Measurements from ENCODE around the gene DSTYK.

DSTYK gene

GRCh38 chr1:205190845-205191577, 20.5 kb downstream of the DSTYK start:
- Histone ChIP-seq H3K4me3 (ENCODE audit: control insufficient read depth in 1 of 7, extremely low read depth in 1 of 7, insufficient read depth in 4 of 7, low read depth in 2 of 7, low read length in 6 of 7) (no peak overlapping the region), H3K27ac (ENCODE audit: insufficient read depth in 1 of 2, low read depth in 1 of 2, low read length in 2 of 2, poor library complexity in 1 of 2, severe bottlenecking in 2 of 2) (no peak overlapping the region), H3K36me3 (ENCODE audit: control insufficient read depth in 4 of 4, insufficient read depth in 4 of 4, low read length in 3 of 4) (peaks cover 0 to 5% (median 0%) of the 10 kb centered on the region in 4 experiments), H3K9me3 (ENCODE audit: control extremely low read depth in 1 of 5, control insufficient read depth in 4 of 5, insufficient read depth in 2 of 5, low read depth in 1 of 5, low read length in 4 of 5) (no peaks in the 10 kb centered on the region), H3K4me1 (ENCODE audit: control extremely low read depth in 1 of 4, control insufficient read depth in 4 of 4, insufficient read depth in 4 of 4, low read length in 3 of 4) (peaks cover 15 to 32% (median 17%) of the 10 kb centered on the region in 4 experiments), H3K27me3 (replicated peaks in 2 of 5; ENCODE audit: control insufficient read depth in 4 of 5, insufficient read depth in 5 of 5, low read length in 4 of 5) (no peaks in the 10 kb centered on the region)
- WGBS (ENCODE audit: insufficient coverage): 84% methylated on average over 4 of the region's 9 CpGs
- ChIA-PET CTCF (interaction anchor here (0.7 to 1.9 kb wide), 4 partner anchors 27 to 72 kb away, joined by 3 to 4 read pairs (median 4); no protein-coding TSS in a partner anchor), POLR2A (no interaction called here)
- no peak for DNase-seq

- WGBS (ENCODE audit: insufficient coverage): no CpG with 5 or more reads among the region's 2 CpGs
- POLR2A ChIA-PET: no interaction called here
Observed at GRCh38 chr1:205189131-205189530, 22.4 kb downstream of the DSTYK start.

GRCh38 chr1:205188596-205188995, 22.9 kb downstream of the DSTYK start:
- H3K27ac ChIP-seq (ENCODE audit: insufficient read depth in 1 of 2, low read depth in 1 of 2, low read length in 2 of 2, poor library complexity in 1 of 2, severe bottlenecking in 2 of 2): no peak overlapping the region
- H3K4me3 ChIP-seq (ENCODE audit: control insufficient read depth in 1 of 7, extremely low read depth in 1 of 7, insufficient read depth in 4 of 7, low read depth in 2 of 7, low read length in 6 of 7): no peak overlapping the region
- DNase-seq: no peak
- ChIA-PET POLR2A (no interaction called here), CTCF (interaction anchor here (0.6 to 1.0 kb wide), 3 partner anchors 10 to 68 kb away, joined by 4 to 6 read pairs (median 4); no protein-coding TSS in a partner anchor)
- H3K4me1 ChIP-seq (ENCODE audit: control extremely low read depth in 1 of 4, control insufficient read depth in 4 of 4, insufficient read depth in 4 of 4, low read length in 3 of 4): peaks cover 15 to 48% (median 26%) of the 10 kb centered on the region in 4 experiments
- H3K9me3 ChIP-seq (ENCODE audit: control extremely low read depth in 1 of 5, control insufficient read depth in 4 of 5, insufficient read depth in 2 of 5, low read depth in 1 of 5, low read length in 4 of 5): no peaks in the 10 kb centered on the region
- H3K27me3 ChIP-seq (replicated peaks in 2 of 5; ENCODE audit: control insufficient read depth in 4 of 5, insufficient read depth in 5 of 5, low read length in 4 of 5): no peaks in the 10 kb centered on the region
- no CpG with 5 or more reads among the region's 2 CpGs for WGBS (ENCODE audit: insufficient coverage)
- H3K36me3 ChIP-seq (ENCODE audit: control insufficient read depth in 4 of 4, insufficient read depth in 4 of 4, low read length in 3 of 4): peaks cover 0 to 5% (median 0%) of the 10 kb centered on the region in 4 experiments

More at GRCh38 chr1:205189131-205189530, 22.4 kb downstream of the DSTYK start:
- Histone ChIP-seq H3K4me1 (ENCODE audit: control extremely low read depth in 1 of 4, control insufficient read depth in 4 of 4, insufficient read depth in 4 of 4, low read length in 3 of 4) (peaks cover 15 to 43% (median 21%) of the 10 kb centered on the region in 4 experiments), H3K4me3 (ENCODE audit: control insufficient read depth in 1 of 7, extremely low read depth in 1 of 7, insufficient read depth in 4 of 7, low read depth in 2 of 7, low read length in 6 of 7) (no peak overlapping the region), H3K9me3 (ENCODE audit: control extremely low read depth in 1 of 5, control insufficient read depth in 4 of 5, insufficient read depth in 2 of 5, low read depth in 1 of 5, low read length in 4 of 5) (no peaks in the 10 kb centered on the region), H3K27me3 (replicated peaks in 2 of 5; ENCODE audit: control insufficient read depth in 4 of 5, insufficient read depth in 5 of 5, low read length in 4 of 5) (no peaks in the 10 kb centered on the region), H3K27ac (ENCODE audit: insufficient read depth in 1 of 2, low read depth in 1 of 2, low read length in 2 of 2, poor library complexity in 1 of 2, severe bottlenecking in 2 of 2) (no peak overlapping the region), H3K36me3 (ENCODE audit: control insufficient read depth in 4 of 4, insufficient read depth in 4 of 4, low read length in 3 of 4) (peaks cover 0 to 5% (median 0%) of the 10 kb centered on the region in 4 experiments)
- CTCF ChIA-PET: interaction anchor here (0.9 to 1.0 kb wide), 2 partner anchors 9 to 67 kb away, joined by 4 to 6 read pairs; no protein-coding TSS in a partner anchor
- peak in 2 of 3 donors; percentile 49 to 66 for DNase-seq

GRCh38 chr1:205188098-205188497, 23.4 kb downstream of the DSTYK start:
- DNase-seq: no peak
- H3K36me3 ChIP-seq (ENCODE audit: control insufficient read depth in 4 of 4, insufficient read depth in 4 of 4, low read length in 3 of 4): peaks cover 0 to 5% (median 0%) of the 10 kb centered on the region in 4 experiments
- no peak overlapping the region for H3K4me3 ChIP-seq (ENCODE audit: control insufficient read depth in 1 of 7, extremely low read depth in 1 of 7, insufficient read depth in 4 of 7, low read depth in 2 of 7, low read length in 6 of 7)
- POLR2A ChIA-PET: no interaction called here
- CTCF ChIA-PET: interaction anchor here (0.6 to 1.0 kb wide), 3 partner anchors 10 to 17 kb away, joined by 3 to 4 read pairs (median 4); no protein-coding TSS in a partner anchor
- peaks cover 15 to 53% (median 31%) of the 10 kb centered on the region in 4 experiments for H3K4me1 ChIP-seq (ENCODE audit: control extremely low read depth in 1 of 4, control insufficient read depth in 4 of 4, insufficient read depth in 4 of 4, low read length in 3 of 4)
- H3K9me3 ChIP-seq (ENCODE audit: control extremely low read depth in 1 of 5, control insufficient read depth in 4 of 5, insufficient read depth in 2 of 5, low read depth in 1 of 5, low read length in 4 of 5): no peaks in the 10 kb centered on the region
- WGBS (ENCODE audit: insufficient coverage): 100% methylated on average over 1 of the region's 2 CpGs
- no peaks in the 10 kb centered on the region for H3K27me3 ChIP-seq (replicated peaks in 2 of 5; ENCODE audit: control insufficient read depth in 4 of 5, insufficient read depth in 5 of 5, low read length in 4 of 5)
- H3K27ac ChIP-seq (ENCODE audit: insufficient read depth in 1 of 2, low read depth in 1 of 2, low read length in 2 of 2, poor library complexity in 1 of 2, severe bottlenecking in 2 of 2): no peak overlapping the region

GRCh38 chr1:205187420-205187819, 24.1 kb downstream of the DSTYK start:
- 100% methylated on average over 10 of the region's 10 CpGs for WGBS (ENCODE audit: insufficient coverage)
- Histone ChIP-seq H3K4me1 (ENCODE audit: control extremely low read depth in 1 of 4, control insufficient read depth in 4 of 4, insufficient read depth in 4 of 4, low read length in 3 of 4) (peaks cover 15 to 57% (median 34%) of the 10 kb centered on the region in 4 experiments), H3K4me3 (ENCODE audit: control insufficient read depth in 1 of 7, extremely low read depth in 1 of 7, insufficient read depth in 4 of 7, low read depth in 2 of 7, low read length in 6 of 7) (no peak overlapping the region), H3K9me3 (ENCODE audit: control extremely low read depth in 1 of 5, control insufficient read depth in 4 of 5, insufficient read depth in 2 of 5, low read depth in 1 of 5, low read length in 4 of 5) (no peaks in the 10 kb centered on the region), H3K36me3 (ENCODE audit: control insufficient read depth in 4 of 4, insufficient read depth in 4 of 4, low read length in 3 of 4) (peaks cover 0 to 5% (median 1%) of the 10 kb centered on the region in 4 experiments), H3K27me3 (replicated peaks in 2 of 5; ENCODE audit: control insufficient read depth in 4 of 5, insufficient read depth in 5 of 5, low read length in 4 of 5) (no peaks in the 10 kb centered on the region), H3K27ac (ENCODE audit: insufficient read depth in 1 of 2, low read depth in 1 of 2, low read length in 2 of 2, poor library complexity in 1 of 2, severe bottlenecking in 2 of 2) (no peak overlapping the region)
- ChIA-PET CTCF (interaction anchor here (0.6 to 1.0 kb wide), 3 partner anchors 17 to 69 kb away, joined by 3 to 4 read pairs (median 4); no protein-coding TSS in a partner anchor), POLR2A (no interaction called here)
- DNase-seq: no peak

- ChIA-PET POLR2A (interaction anchor here (0.6 kb wide), 1 partner anchor 20 kb away, joined by 4 read pairs; no protein-coding TSS in a partner anchor), CTCF (interaction anchor here (1.0 to 1.6 kb wide), 6 partner anchors 12 to 70 kb away, joined by 3 to 9 read pairs (median 4); no protein-coding TSS in a partner anchor)
- peaks cover 15 to 55% (median 34%) of the 10 kb centered on the region in 4 experiments for H3K4me1 ChIP-seq (ENCODE audit: control extremely low read depth in 1 of 4, control insufficient read depth in 4 of 4, insufficient read depth in 4 of 4, low read length in 3 of 4)
- H3K9me3 ChIP-seq (ENCODE audit: control extremely low read depth in 1 of 5, control insufficient read depth in 4 of 5, insufficient read depth in 2 of 5, low read depth in 1 of 5, low read length in 4 of 5): no peaks in the 10 kb centered on the region
- peaks cover 0 to 5% (median 3%) of the 10 kb centered on the region in 4 experiments for H3K36me3 ChIP-seq (ENCODE audit: control insufficient read depth in 4 of 4, insufficient read depth in 4 of 4, low read length in 3 of 4)
- peak overlapping the region in 1 of 2 experiments; percentile 26 for H3K27ac ChIP-seq (ENCODE audit: insufficient read depth in 1 of 2, low read depth in 1 of 2, low read length in 2 of 2, poor library complexity in 1 of 2, severe bottlenecking in 2 of 2)
- H3K27me3 ChIP-seq (replicated peaks in 2 of 5; ENCODE audit: control insufficient read depth in 4 of 5, insufficient read depth in 5 of 5, low read length in 4 of 5): no peaks in the 10 kb centered on the region
- peak in 2 of 3 donors; percentile 76 to 81 for DNase-seq
- peak overlapping the region in 1 of 7 experiments; percentile 30 for H3K4me3 ChIP-seq (ENCODE audit: control insufficient read depth in 1 of 7, extremely low read depth in 1 of 7, insufficient read depth in 4 of 7, low read depth in 2 of 7, low read length in 6 of 7)
Observed at GRCh38 chr1:205186191-205186590, 25.3 kb downstream of the DSTYK start.

Data from common myeloid progenitor, CD34-positive (primary cell).